IMR-90 (cell line): ENCODE results near the gene APPBP2. TPM values are rescaled to one million over a fixed set of nuclear protein-coding genes. Genes with fewer than 3 reads are reported as not detected.

ENCODE experiments used
- ATAC-seq: fragments of 200-7000 bp; cut with Tn5 transposase; 2 replicates; pipeline ENCODE4 v1.9.1; 2020; ENCODE audit warnings: low read depth, mild to moderate bottlenecking, moderate library complexity
- BruUV-seq: library from RNA; stranded (reverse); fragments of 400-500 nt; replicated peaks from 2 replicates; lab custom pipeline; 2021; lab: Mats Ljungman, UMichigan
- CTCF ChIA-PET: fragments of 300-600 bp; formaldehyde crosslinking; extraction: SDS; loops from one replicate; lab custom pipeline; 2021; ENCODE audit warnings: antibody characterized with exemption; lab: Yijun Ruan, JAX
- POLR2A ChIA-PET: fragments of 300-600 bp; sonication (Branson Sonifier 250); formaldehyde crosslinking; loops from one replicate; lab custom pipeline; 2022; ENCODE audit warnings: antibody characterized with exemption; ENCODE audit not compliant: unreplicated experiment; lab: Charles Lee
- DNase-seq: peaks from one replicate; pipeline ENCODE4 v3.0.0; 2013
- H2AFZ ChIP-seq: replicated peaks from 2 replicates; pipeline ENCODE3; 2013; ENCODE audit warnings: low read length, mild to moderate bottlenecking; ENCODE audit not compliant: poor library complexity
- H2AK5ac ChIP-seq: 2 replicates; pipeline ENCODE4 v1.6.1; 2013; ENCODE audit warnings: low read depth, low read length, inconsistent platforms
- H2AK9ac ChIP-seq: replicated peaks from 2 replicates; pipeline ENCODE3; 2013; ENCODE audit warnings: mild to moderate bottlenecking, low read depth, low read length, moderate library complexity; ENCODE audit not compliant: poor library complexity
- H2BK120ac ChIP-seq: 2 replicates; pipeline ENCODE4 v1.6.1; 2013; ENCODE audit warnings: low read depth, low read length, inconsistent platforms
- H2BK15ac ChIP-seq: 3 replicates; pipeline ENCODE4 v1.6.1; 2013; ENCODE audit warnings: low read depth, low read length, inconsistent platforms
- H2BK20ac ChIP-seq: 2 replicates; pipeline ENCODE4 v1.6.1; 2013; ENCODE audit warnings: low read depth, mild to moderate bottlenecking, inconsistent platforms, low read length, moderate library complexity
- H2BK5ac ChIP-seq: 2 replicates; pipeline ENCODE4 v1.6.1; 2013; ENCODE audit warnings: mild to moderate bottlenecking, low read depth, low read length, inconsistent platforms; ENCODE audit not compliant: poor library complexity, severe bottlenecking
- H3K14ac ChIP-seq: replicated peaks from 2 replicates; pipeline ENCODE4 v1.6.1; 2013; ENCODE audit warnings: low read depth, low read length, inconsistent platforms
- H3K18ac ChIP-seq: 2 replicates; pipeline ENCODE4 v1.6.1; 2013; ENCODE audit warnings: low read depth, low read length, control low read depth
- H3K23ac ChIP-seq: 2 replicates; pipeline ENCODE4 v1.6.1; 2013; ENCODE audit warnings: low read depth, low read length, inconsistent platforms
- H3K27ac ChIP-seq: 2 replicates; pipeline ENCODE4 v1.5.1; 2013; ENCODE audit warnings: mild to moderate bottlenecking, control low read depth, low read length; ENCODE audit not compliant: insufficient read depth
- H3K27me3 ChIP-seq: 2 replicates; pipeline ENCODE4 v1.6.1; 2013; ENCODE audit warnings: low read length; ENCODE audit not compliant: control insufficient read depth, insufficient read depth
- H3K36me3 ChIP-seq: 2 replicates; pipeline ENCODE4 v1.6.1; 2013; ENCODE audit warnings: low read length, mixed read lengths; ENCODE audit not compliant: control insufficient read depth, insufficient read depth
- H3K4ac ChIP-seq: 2 replicates; pipeline ENCODE4 v1.6.1; 2013; ENCODE audit warnings: low read depth, low read length, inconsistent platforms
- H3K4me1 ChIP-seq: 2 replicates; pipeline ENCODE4 v1.6.1; 2013; ENCODE audit warnings: low read length, mixed read lengths; ENCODE audit not compliant: control insufficient read depth, insufficient read depth
- H3K4me2 ChIP-seq: 2 replicates; pipeline ENCODE4 v1.6.1; 2013; ENCODE audit warnings: low read depth, mild to moderate bottlenecking, control low read depth, low read length, moderate library complexity
- H3K4me3 ChIP-seq: 2 replicates; pipeline ENCODE4 v1.5.1; 2013; ENCODE audit warnings: low read depth, mild to moderate bottlenecking, control low read depth, low read length, moderate library complexity; ENCODE audit not compliant: insufficient read depth
- H3K56ac ChIP-seq: 2 replicates; pipeline ENCODE4 v1.6.1; 2013; ENCODE audit warnings: low read length, inconsistent platforms; ENCODE audit not compliant: insufficient read depth; ENCODE audit errors: extremely low read depth
- H3K79me1 ChIP-seq, 2 experiments: 2 replicates each; pipeline ENCODE4 v1.6.1; 2013; ENCODE audit warnings: low read length in 2 of 2, inconsistent platforms in 1 of 2, low read depth in 1 of 2
- H3K9ac ChIP-seq: 2 replicates; pipeline ENCODE4 v1.6.1; 2013; ENCODE audit warnings: low read depth, low read length, control low read depth
- H3K9me1 ChIP-seq: 2 replicates; pipeline ENCODE4 v1.6.1; 2013; ENCODE audit warnings: low read length, inconsistent platforms; ENCODE audit not compliant: insufficient read depth
- H3K9me3 ChIP-seq: 2 replicates; pipeline ENCODE4 v1.6.1; 2013; ENCODE audit warnings: low read length; ENCODE audit not compliant: control insufficient read depth, insufficient read depth
- H4K20me1 ChIP-seq: 2 replicates; pipeline ENCODE4 v1.6.1; 2013; ENCODE audit warnings: low read length, inconsistent platforms; ENCODE audit not compliant: insufficient read depth
- H4K5ac ChIP-seq: 2 replicates; pipeline ENCODE4 v1.6.1; 2013; ENCODE audit warnings: mild to moderate bottlenecking, low read depth, low read length, control low read depth
- H4K8ac ChIP-seq, 2 experiments: 2 replicates each; pipeline ENCODE4 v1.6.1; 2013; ENCODE audit warnings: low read depth in 2 of 2, low read length in 2 of 2, control low read depth in 1 of 2, inconsistent platforms in 1 of 2
- H4K91ac ChIP-seq: 2 replicates; pipeline ENCODE4 v1.6.1; 2013; ENCODE audit warnings: low read depth, low read length, inconsistent platforms; ENCODE audit not compliant: insufficient read depth
- CHD1 ChIP-seq: IDR thresholded peaks from 2 replicates; pipeline ENCODE4 v1.6.1; 2012; ENCODE audit warnings: low read depth, low read length, improper control_type of control experiment
- CTCF ChIP-seq: conservative IDR thresholded peaks from 2 replicates; pipeline ENCODE4 v1.5.1; 2012; ENCODE audit warnings: mild to moderate bottlenecking, low read depth, low read length, improper control_type of control experiment
- ELK1 ChIP-seq: fragments of 150-350 bp; IDR thresholded peaks from 2 replicates; pipeline ENCODE4 v1.6.1; 2016; ENCODE audit warnings: low read depth, mild to moderate bottlenecking, low read length, moderate library complexity, borderline replicate concordance
- MAZ ChIP-seq: IDR thresholded peaks from 2 replicates; pipeline ENCODE4 v1.6.1; 2012; ENCODE audit warnings: low read depth, mild to moderate bottlenecking, low read length, improper control_type of control experiment, moderate library complexity, borderline replicate concordance
- MXI1 ChIP-seq: IDR thresholded peaks from 2 replicates; pipeline ENCODE4 v1.6.1; 2012; ENCODE audit warnings: low read depth, mild to moderate bottlenecking, low read length, moderate library complexity, borderline replicate concordance
- RCOR1 ChIP-seq: IDR thresholded peaks from 2 replicates; pipeline ENCODE4 v1.6.1; 2012; ENCODE audit warnings: mild to moderate bottlenecking, low read length, improper control_type of control experiment; ENCODE audit not compliant: insufficient replicate concordance
- WGBS, 2 experiments: methylation state at CpG; one replicate each; pipeline versions ENCODE4 v1.1.5 to v1.1.7; 2013; ENCODE audit warnings: missing lambda C conversion rate in 2 of 2; ENCODE audit not compliant: insufficient read length in 1 of 2; ENCODE audit errors: extremely low coverage in 2 of 2; 5-methylcytosine and 5-hydroxymethylcytosine counted together
- dilution Hi-C: fragments of 300-500 bp; cut with HindIII; formaldehyde crosslinking; loops from one replicate; pipeline ENCODE4 v1.14.3; 2018; ENCODE audit warnings: low sequenced_read_pairs; ENCODE audit not compliant: unreplicated experiment
- in situ Hi-C: fragments of 300-500 bp; cut with MboI; formaldehyde crosslinking; loops from 3 replicates; pipeline ENCODE4 v1.14.3; 2019; ENCODE audit warnings: low sequenced_read_pairs, inconsistent platforms, mixed read lengths
- intact Hi-C: fragments of 100-400 bp; cut with micrococcal nuclease; formaldehyde crosslinking; loops from 2 replicates; pipeline ENCODE4 v1.10.0; 2022
- polyA plus RNA-seq, 3 experiments: library from polyadenylated mRNA; depleted of rRNA; stranded (reverse); fragments of >200 nt; gene quantifications; 2 replicates each; pipeline ENCODE4 v1.2.3, GENCODE V29; 2012; ENCODE audit warnings: low replicate concordance in 1 of 3
- total RNA-seq: library from RNA; depleted of rRNA; stranded (reverse); fragments of >200 nt; gene quantifications from 2 replicates; pipeline ENCODE4 v1.2.3, GENCODE V29; 2012

APPBP2 gene
- total and polyA plus RNA-seq, 2 of the 4 experiments (the other 2 are of a cell fraction): 12.3 to 93.9 TPM

GRCh38 chr17:60555786-60556185 lies 29.7 kb upstream of the APPBP2 start:
- H4K8ac ChIP-seq: no peak overlapping the region
- H2BK5ac ChIP-seq: no peak overlapping the region
- H3K56ac ChIP-seq: no peak overlapping the region
- H3K27me3 ChIP-seq: no peaks in the 10 kb centered on the region
- no peak overlapping the region; the same call in 1 of the 2 replicates for H3K4ac ChIP-seq
- no peak overlapping the region for H3K9ac ChIP-seq
- dilution Hi-C loops: no loop called here
- H4K91ac ChIP-seq: no peak overlapping the region
- in situ Hi-C loops: no loop called here
- H3K18ac ChIP-seq: no peak overlapping the region
- no peaks in the 10 kb centered on the region for H3K79me1 ChIP-seq
- no peaks in the 10 kb centered on the region for H3K4me1 ChIP-seq
- H3K9me1 ChIP-seq: 0 out of 2 replicates have a peak, but pooled peaks cover 4% of the 10 kb centered on the region
- no peak overlapping the region for H4K5ac ChIP-seq
- BruUV-seq: no TSS peak
- DNase-seq (no peak), ATAC-seq (no peak)
- H2AK9ac ChIP-seq: no peak overlapping the region
- ChIA-PET CTCF (interaction anchor here (0.6 to 1.4 kb wide), 3 partner anchors 14 to 33 kb away, joined by 3 to 5 read pairs (median 3); no protein-coding TSS in a partner anchor), POLR2A (no interaction called here)
- H2BK20ac ChIP-seq: no peak overlapping the region
- no peak overlapping the region for H3K4me2 ChIP-seq
- H3K36me3 ChIP-seq: no peaks in the 10 kb centered on the region
- H3K27ac ChIP-seq: no peak overlapping the region
- no peak for TF ChIP-seq CTCF
- TF ChIP-seq CHD1: no peak
- no peak for TF ChIP-seq MAZ
- no peak for TF ChIP-seq ELK1
- no peak for TF ChIP-seq RCOR1
- no peak for TF ChIP-seq MXI1
- H2AK5ac ChIP-seq: no peak overlapping the region
- H2BK15ac ChIP-seq: no peak overlapping the region
- no peak overlapping the region for H3K4me3 ChIP-seq
- H3K23ac ChIP-seq: no peak overlapping the region
- intact Hi-C loops: no loop called here
- 89% methylated on average over 3 of the region's 4 CpGs; no CpG with 5 or more reads in 1 of the 2 experiments for WGBS, 2 experiments
- H3K14ac ChIP-seq: no peak overlapping the region
- H2BK120ac ChIP-seq: no peak overlapping the region
- H4K20me1 ChIP-seq: no peaks in the 10 kb centered on the region
- H3K9me3 ChIP-seq: peaks cover 4% of the 10 kb centered on the region
- H2AFZ ChIP-seq: no peak overlapping the region
